Activated B cell treated with CpG ODN at 0.5 μM for 24 hours (primary cell): Measurements from ENCODE around the gene B3GAT1. TPM values are rescaled to one million over a fixed set of nuclear protein-coding genes. Genes with fewer than 3 reads are reported as not detected.

Experiments used
- ATAC-seq: fragments of 200-7000 bp; cut with Tn5 transposase; one replicate; pipeline ENCODE4 v1.10.0; 2021; ENCODE audit warnings: low read depth, mild to moderate bottlenecking, moderate library complexity
- CTCF ChIA-PET: fragments of 350-600 bp; sonication (Branson Sonifier 250); formaldehyde crosslinking; loops from one replicate; lab custom pipeline; 2021; ENCODE audit warnings: antibody characterized with exemption; lab: Charles Lee
- POLR2A ChIA-PET: fragments of 350-600 bp; sonication (Branson Sonifier 250); formaldehyde crosslinking; loops from one replicate; lab custom pipeline; 2021; ENCODE audit warnings: antibody characterized with exemption; lab: Charles Lee
- DNase-seq: peaks from one replicate; pipeline ENCODE4 v3.0.0; 2022
- H3K27ac Mint-ChIP-seq: one replicate; pipeline ENCODE4 v1.8.0; 2020; ENCODE audit warnings: mixed read lengths
- H3K27me3 Mint-ChIP-seq: one replicate; pipeline ENCODE4 v1.8.0; 2021; ENCODE audit warnings: mixed read lengths
- H3K36me3 Mint-ChIP-seq: one replicate; pipeline ENCODE4 v1.8.0; 2021; ENCODE audit warnings: low read depth, mixed read lengths
- H3K4me1 Mint-ChIP-seq: one replicate; pipeline ENCODE4 v1.8.0; 2021; ENCODE audit warnings: mixed read lengths
- H3K4me3 Mint-ChIP-seq: one replicate; pipeline ENCODE4 v1.8.0; 2020; ENCODE audit warnings: mild to moderate bottlenecking, mixed read lengths
- H3K9me3 Mint-ChIP-seq: one replicate; pipeline ENCODE4 v1.8.0; 2020; ENCODE audit warnings: mixed read lengths
- CTCF ChIP-seq: fragments of 200-600 bp; IDR thresholded peaks from one replicate; pipeline ENCODE4 v1.8.0; 2022; ENCODE audit warnings: antibody characterized with exemption, mild to moderate bottlenecking
- intact Hi-C: fragments of 100-400 bp; cut with micrococcal nuclease; formaldehyde crosslinking; loops from one replicate; pipeline ENCODE4 v1.15.1; 2024
- total RNA-seq: library from RNA; stranded (reverse); gene quantifications from 2 replicates; pipeline ENCODE4 v1.2.3, GENCODE V29; 2022

Gene B3GAT1
- total RNA-seq, 1 donor from 2014 or later = not detected

GRCh38 chr11:134372536-134372935 is 39.5 kb downstream of the B3GAT1 start:
- DNase-seq = no peak
- TF ChIP-seq CTCF = no peak
- intact Hi-C loops = no loop called here
- Mint-ChIP-seq H3K27me3 (peaks cover 2% of the 10 kb centered on the region), H3K27ac (no peak overlapping the region), H3K36me3 (no peaks in the 10 kb centered on the region), H3K9me3 (no peaks in the 10 kb centered on the region), H3K4me1 (no peaks in the 10 kb centered on the region), H3K4me3 (no peak overlapping the region)
- POLR2A ChIA-PET = no interaction called here
- no peak for ATAC-seq
- CTCF ChIA-PET = no interaction called here

- DNase-seq (no peak), ATAC-seq (no peak)
- Mint-ChIP-seq H3K27me3 (peaks cover 2% of the 10 kb centered on the region), H3K4me3 (no peak overlapping the region), H3K9me3 (no peaks in the 10 kb centered on the region), H3K36me3 (no peaks in the 10 kb centered on the region), H3K27ac (no peak overlapping the region), H3K4me1 (no peaks in the 10 kb centered on the region)
- CTCF ChIA-PET = no interaction called here
- intact Hi-C loops = no loop called here
- POLR2A ChIA-PET = no interaction called here
- no peak for TF ChIP-seq CTCF
These were observed 40.4 kb downstream of the B3GAT1 start for GRCh38 chr11:134371436-134372185.

GRCh38 chr11:134370526-134371435 is 41.3 kb downstream of the B3GAT1 start:
- Mint-ChIP-seq H3K27ac (no peak overlapping the region), H3K27me3 (peaks cover 2% of the 10 kb centered on the region), H3K36me3 (no peaks in the 10 kb centered on the region), H3K4me1 (no peaks in the 10 kb centered on the region), H3K9me3 (no peaks in the 10 kb centered on the region), H3K4me3 (no peak overlapping the region)
- DNase-seq = no peak
- POLR2A ChIA-PET = no interaction called here
- CTCF ChIA-PET = no interaction called here
- no peak for ATAC-seq
- TF ChIP-seq CTCF = no peak
- intact Hi-C loops = no loop called here

GRCh38 chr11:134369656-134370525 is 42.2 kb downstream of the B3GAT1 start:
- H3K27ac Mint-ChIP-seq = no peak overlapping the region
- H3K4me3 Mint-ChIP-seq = no peak overlapping the region
- TF ChIP-seq CTCF = no peak
- H3K9me3 Mint-ChIP-seq = no peaks in the 10 kb centered on the region
- no peak for DNase-seq
- intact Hi-C loops = no loop called here
- peaks cover 2% of the 10 kb centered on the region for H3K27me3 Mint-ChIP-seq
- H3K4me1 Mint-ChIP-seq = no peaks in the 10 kb centered on the region
- CTCF ChIA-PET = no interaction called here
- no peak for ATAC-seq
- no peaks in the 10 kb centered on the region for H3K36me3 Mint-ChIP-seq
- POLR2A ChIA-PET = no interaction called here
